ENCODE data around the gene EVC2. TPM values are rescaled to one million over a fixed set of nuclear protein-coding genes. Genes with fewer than 3 reads are reported as not detected.

Gene EVC2
- total RNA-seq, 1 experiment from 2014 or later = 7.8 TPM

GRCh38 chr4:5705647-5706320, 2.6 kb downstream of the EVC2 start:
- Histone ChIP-seq H3K79me1 (ENCODE audit: insufficient read depth, low read depth, low read length, poor library complexity, severe bottlenecking) (no peaks in the 10 kb centered on the region), H3K27me3 (ENCODE audit: insufficient read depth, low read length) (no peaks in the 10 kb centered on the region), H3K23ac (ENCODE audit: insufficient read length, low read depth, low read length) (no peak overlapping the region), H2BK20ac (ENCODE audit: low read depth, low read length, poor library complexity, severe bottlenecking) (no peak overlapping the region), H2BK5ac (ENCODE audit: insufficient read length, low read length) (no peak overlapping the region), H3K4ac (ENCODE audit: low read depth, low read length) (no peak overlapping the region), H3T11ph (ENCODE audit: low read length) (no peak overlapping the region), H4K20me1 (ENCODE audit: control insufficient read depth, insufficient read depth, insufficient read length) (no peaks in the 10 kb centered on the region), H4K91ac (ENCODE audit: insufficient read length, low read depth, low read length) (no peak overlapping the region), H2AFZ (ENCODE audit: low read length) (no peak overlapping the region), H3K14ac (ENCODE audit: insufficient read depth, low read length) (no peak overlapping the region), H2BK120ac (ENCODE audit: low read depth, low read length, poor library complexity, severe bottlenecking) (no peak overlapping the region), H3K23me2 (ENCODE audit: insufficient read length, low read depth, low read length, poor library complexity, severe bottlenecking) (peaks cover 19% of the 10 kb centered on the region), H3K9ac (ENCODE audit: extremely low read depth, insufficient read length, low read length) (no peak overlapping the region), H3K56ac (ENCODE audit: insufficient read length, low read depth, low read length) (no peak overlapping the region), H2BK15ac (ENCODE audit: low read depth, low read length) (no peak overlapping the region), H3K4me1 (ENCODE audit: insufficient read depth, low read length) (no peaks in the 10 kb centered on the region), H2BK12ac (ENCODE audit: insufficient read length, low read depth, low read length) (no peak overlapping the region), H3K4me2 (ENCODE audit: insufficient read depth, insufficient read length, low read length) (no peak overlapping the region), H3K9me3 (ENCODE audit: control insufficient read depth, low read depth, low read length) (peaks cover 10% of the 10 kb centered on the region), H3K79me2 (ENCODE audit: insufficient read depth, low read length) (no peaks in the 10 kb centered on the region), H2AK5ac (ENCODE audit: insufficient read length, low read length) (no peak overlapping the region), H3K18ac (ENCODE audit: insufficient read length, low read depth, low read length) (no peak overlapping the region), H4K8ac (replicated peaks; ENCODE audit: insufficient read length, low read depth, low read length) (no peak overlapping the region), H3K27ac (ENCODE audit: insufficient read length, low read depth, low read length) (no peak overlapping the region), H4K5ac (ENCODE audit: insufficient read length, low read depth, low read length) (no peak overlapping the region)
- Mint-ChIP-seq H3K27ac (no peak overlapping the region), H3K36me3 (ENCODE audit: insufficient read depth in 1 of 3, low read depth in 3 of 3) (peaks cover 16 to 30% (median 29%) of the 10 kb centered on the region in 3 experiments), H3K4me3 (no peak overlapping the region), H3K9me3 (peaks cover 15 to 17% of the 10 kb centered on the region in 2 experiments), H3K4me1 (peaks cover 14 to 24% of the 10 kb centered on the region in 2 experiments), H3K27me3 (ENCODE audit: low read depth) (peaks cover 18% of the 10 kb centered on the region)
- no peak for TF ChIP-seq CTCF (conservative IDR thresholded peaks at IDR 0.05)
- DNase-seq = no peak
- WGBS (ENCODE audit: extremely low coverage, insufficient read length, low lambda C conversion rate) = no CpG with 5 or more reads among the region's 5 CpGs
